Naive thymus-derived CD8-positive, alpha-beta T cell (primary cell): ENCODE measurements around the gene CTIF. TPM values are rescaled to one million over a fixed set of nuclear protein-coding genes. Genes with fewer than 3 reads are reported as not detected.

Source experiments
- ATAC-seq, 2 donors: fragments of 150-1000 bp; cut with Tn5 transposase in 1 of 2; sonication (Bioruptor Pico), chemical (Tn5 transposase) in 1 of 2; 1 replicate in 1 of 2; 2 replicates in 1 of 2; pipeline ENCODE4 v1.10.0; 2021; ENCODE audit warnings: mild to moderate bottlenecking in 2 of 2, moderate library complexity in 2 of 2
- POLR2A ChIA-PET: fragments of 350-600 bp; sonication (Branson Sonifier 250); formaldehyde crosslinking; loops from one replicate; lab custom pipeline; 2021; ENCODE audit warnings: antibody characterized with exemption; lab: Charles Lee
- DNase-seq, 10 donors: peaks; one replicate each; pipeline versions ENCODE4 v3.0.0 to v3.0.0-alpha.2; 2020 to 2022
- H3K27ac Mint-ChIP-seq, 10 donors: one replicate each; pipeline ENCODE4 v1.8.0; 2020 to 2022; ENCODE audit warnings: mild to moderate bottlenecking in 10 of 10, mixed read lengths in 10 of 10, moderate library complexity in 4 of 10, inconsistent platforms in 1 of 10
- H3K27me3 Mint-ChIP-seq, 5 donors: one replicate each; pipeline ENCODE4 v1.8.0; 2021 to 2022; ENCODE audit warnings: mixed read lengths in 5 of 5
- H3K36me3 Mint-ChIP-seq, 3 donors: one replicate each; pipeline ENCODE4 v1.8.0; 2020 to 2022; ENCODE audit warnings: mixed read lengths in 3 of 3, mild to moderate bottlenecking in 2 of 3, inconsistent platforms in 1 of 3
- H3K4me1 Mint-ChIP-seq, 4 donors: one replicate each; pipeline ENCODE4 v1.8.0; 2021 to 2022; ENCODE audit warnings: mixed read lengths in 4 of 4
- H3K4me3 Mint-ChIP-seq, 10 donors: one replicate each; pipeline ENCODE4 v1.8.0; 2020 to 2022; ENCODE audit warnings: mild to moderate bottlenecking in 10 of 10, mixed read lengths in 10 of 10, moderate library complexity in 6 of 10, inconsistent platforms in 1 of 10
- H3K9me3 Mint-ChIP-seq, 9 donors: one replicate each; pipeline ENCODE4 v1.8.0; 2020 to 2022; ENCODE audit warnings: mixed read lengths in 9 of 9, mild to moderate bottlenecking in 3 of 9, inconsistent platforms in 1 of 9, moderate library complexity in 1 of 9
- polyA plus RNA-seq, 3 donors: library from polyadenylated mRNA; unstranded; fragments of 300-500 nt; fragmentation: Illumina TruSeq; gene quantifications; one replicate each; pipeline ENCODE4 v1.2.3, GENCODE V29; 2021
- total RNA-seq, 8 experiments: library from RNA in 2 of 8; stranded (reverse) in 2 of 8; gene quantifications; one replicate each; pipeline ENCODE4 v1.2.3 and lab custom pipeline; 2021 to 2026

Gene CTIF
- total and polyA plus RNA-seq, 5 experiments from 2014 or later: 0.06 to 3.4 (median 2.0) TPM; not detected in 2

DNA sequence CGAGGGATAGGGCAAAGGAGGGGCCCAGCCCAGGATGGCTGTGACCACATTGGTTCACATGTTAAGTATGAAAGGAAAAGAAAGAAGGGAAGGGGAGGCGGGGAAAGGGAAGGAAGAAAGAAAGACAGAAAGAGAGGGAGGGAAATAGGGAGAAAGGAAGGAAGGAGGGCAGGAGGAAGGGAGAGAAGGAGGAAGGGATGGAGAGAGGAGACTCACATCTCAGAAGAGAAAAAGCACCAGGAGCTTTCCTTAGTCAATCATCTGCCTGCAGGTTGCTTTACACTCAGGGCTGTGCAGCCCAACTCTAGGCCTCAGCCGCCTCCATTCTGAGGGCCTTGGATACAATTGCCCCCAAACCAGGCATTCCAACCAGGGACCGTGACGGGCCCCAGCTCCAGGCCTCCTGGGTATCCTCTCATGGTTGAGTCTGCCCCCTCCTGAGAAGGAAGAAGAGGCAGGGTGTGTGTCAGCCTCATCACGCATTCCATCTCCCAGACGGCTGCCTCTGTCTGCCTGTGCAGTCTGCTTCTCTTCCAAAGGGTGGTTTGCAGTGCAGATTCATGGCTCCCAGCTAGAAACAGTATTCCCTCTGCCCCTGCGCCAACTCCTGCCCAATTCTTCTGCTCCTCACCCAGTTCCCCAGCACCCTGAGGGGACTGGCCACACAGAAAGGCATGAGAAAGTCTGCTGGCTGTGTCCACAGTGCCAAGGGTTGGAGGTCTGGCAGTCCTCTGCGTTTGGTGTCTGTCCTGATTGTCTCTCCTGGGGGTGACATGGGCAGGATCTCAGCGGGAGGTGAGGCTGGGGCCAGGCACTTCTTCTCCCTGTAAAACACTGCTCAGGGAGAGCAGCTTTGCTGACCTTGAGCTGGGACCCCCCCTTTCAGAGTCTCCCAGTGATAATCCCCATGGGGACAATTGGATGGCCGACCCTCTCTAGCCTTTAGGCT lies 248.6 kb downstream of the CTIF start:
- no peaks in the 10 kb centered on the region for H3K27me3 Mint-ChIP-seq
- H3K4me1 Mint-ChIP-seq: peaks cover 0 to 51% (median 7%) of the 10 kb centered on the region in 4 donors
- DNase-seq (peak in 1 of 10 donors; percentile 30), ATAC-seq (no peak)
- H3K4me3 Mint-ChIP-seq: no peak overlapping the region
- POLR2A ChIA-PET: interaction anchor here (1.2 kb wide), 1 partner anchor 164 kb away, joined by 5 read pairs; no protein-coding TSS in a partner anchor
- no peaks in the 10 kb centered on the region for H3K36me3 Mint-ChIP-seq
- H3K27ac Mint-ChIP-seq: peak overlapping the region in 2 of 10 donors; percentile 43 to 73
- H3K9me3 Mint-ChIP-seq: no peaks in the 10 kb centered on the region

DNA sequence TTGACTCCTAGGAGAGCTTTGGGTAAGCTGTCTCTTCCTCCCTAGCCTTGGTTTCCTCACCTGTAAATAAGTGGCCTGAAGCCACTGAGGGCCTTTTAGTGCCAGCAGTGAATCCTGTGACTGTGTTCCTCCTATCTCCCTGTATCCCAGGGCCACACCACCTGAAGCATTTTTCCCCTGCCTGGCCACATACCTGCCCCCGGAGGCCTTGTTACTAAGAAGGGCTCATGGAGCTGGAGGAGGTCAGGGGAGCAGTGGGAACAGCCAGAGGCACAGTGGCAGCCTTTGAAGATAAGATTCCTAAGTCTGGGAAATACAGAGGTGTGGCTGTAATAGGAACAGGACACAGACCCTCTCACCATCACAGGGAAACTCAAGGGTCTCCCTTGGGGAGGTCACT lies 249.5 kb downstream of the CTIF start:
- no peaks in the 10 kb centered on the region for H3K27me3 Mint-ChIP-seq
- peaks cover 0 to 46% (median 7%) of the 10 kb centered on the region in 4 donors for H3K4me1 Mint-ChIP-seq
- no peak overlapping the region for H3K4me3 Mint-ChIP-seq
- DNase-seq (peak in 1 of 10 donors; percentile 24), ATAC-seq (no peak)
- H3K36me3 Mint-ChIP-seq: no peaks in the 10 kb centered on the region
- no peaks in the 10 kb centered on the region for H3K9me3 Mint-ChIP-seq
- POLR2A ChIA-PET: no interaction called here
- H3K27ac Mint-ChIP-seq: peak overlapping the region in 1 of 10 donors; percentile 69

DNA sequence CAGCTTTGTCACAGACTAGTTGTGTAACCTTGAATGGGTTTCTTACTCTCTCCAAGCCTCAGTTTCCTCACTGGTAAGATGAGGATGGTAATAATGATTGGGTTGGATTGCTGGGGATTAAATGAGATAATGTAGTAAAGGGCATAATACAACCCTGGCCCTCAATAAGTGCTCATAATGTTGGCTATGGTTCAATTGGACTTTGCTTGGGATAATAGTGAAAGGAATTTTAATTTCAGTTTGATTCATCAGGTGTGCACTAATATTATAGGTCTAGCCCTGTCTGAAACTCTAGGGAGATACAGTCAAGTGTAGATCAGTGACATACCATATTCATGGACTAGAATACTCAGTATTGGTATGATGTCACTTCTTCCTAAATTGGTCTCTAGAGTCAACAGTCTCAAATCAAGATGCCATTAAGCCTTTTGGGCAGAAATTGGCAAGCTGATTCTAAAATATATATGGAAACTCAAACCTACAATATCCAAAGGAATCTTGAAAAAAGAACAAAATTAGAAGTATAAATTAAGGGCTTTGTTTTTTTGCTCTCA lies 250.5 kb downstream of the CTIF start:
- no peak for DNase-seq
- H3K27me3 Mint-ChIP-seq: no peaks in the 10 kb centered on the region
- no peaks in the 10 kb centered on the region for H3K9me3 Mint-ChIP-seq
- ATAC-seq: no peak
- no peak overlapping the region for H3K4me3 Mint-ChIP-seq
- H3K4me1 Mint-ChIP-seq: peaks cover 0 to 37% (median 8%) of the 10 kb centered on the region in 4 donors
- no peak overlapping the region for H3K27ac Mint-ChIP-seq
- no peaks in the 10 kb centered on the region for H3K36me3 Mint-ChIP-seq
- POLR2A ChIA-PET: no interaction called here

DNA sequence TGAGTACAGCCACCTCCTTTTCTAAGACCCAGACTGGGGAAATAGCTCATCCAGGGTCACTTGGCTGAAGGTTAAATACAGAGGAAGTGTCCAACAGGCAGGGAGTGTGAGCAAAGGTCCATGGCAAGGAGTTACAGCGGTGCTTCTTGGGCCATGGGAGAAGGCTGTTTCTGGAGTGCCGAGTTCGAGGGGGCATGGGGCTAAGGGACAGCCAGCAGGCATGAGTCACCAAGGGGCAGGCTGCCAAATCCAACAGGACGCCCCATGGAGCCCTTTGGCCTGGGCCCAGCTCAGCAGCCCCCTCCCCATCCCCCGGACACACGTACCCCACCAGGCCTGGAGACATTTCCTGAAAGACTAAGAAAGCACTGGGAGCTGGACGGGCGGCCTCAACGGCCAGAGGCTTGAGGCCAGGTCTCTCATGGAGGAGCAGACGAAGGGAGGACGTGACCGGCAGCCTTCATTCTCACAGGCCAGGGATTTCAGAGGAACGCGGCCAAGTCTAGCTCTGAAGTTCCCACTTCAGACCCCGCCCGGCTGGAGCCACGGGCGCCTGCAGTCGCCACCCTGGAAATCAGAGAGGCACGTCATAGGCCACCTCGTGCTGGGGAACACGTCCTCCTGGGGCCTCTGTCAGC lies 251.5 kb downstream of the CTIF start:
- Mint-ChIP-seq H3K4me1 (peaks cover 0 to 27% (median 7%) of the 10 kb centered on the region in 4 donors), H3K36me3 (no peaks in the 10 kb centered on the region), H3K27ac (no peak overlapping the region), H3K9me3 (no peaks in the 10 kb centered on the region), H3K27me3 (no peaks in the 10 kb centered on the region), H3K4me3 (no peak overlapping the region)
- DNase-seq (peak in 1 of 10 donors; percentile 49), ATAC-seq (no peak)
- POLR2A ChIA-PET: no interaction called here

DNA sequence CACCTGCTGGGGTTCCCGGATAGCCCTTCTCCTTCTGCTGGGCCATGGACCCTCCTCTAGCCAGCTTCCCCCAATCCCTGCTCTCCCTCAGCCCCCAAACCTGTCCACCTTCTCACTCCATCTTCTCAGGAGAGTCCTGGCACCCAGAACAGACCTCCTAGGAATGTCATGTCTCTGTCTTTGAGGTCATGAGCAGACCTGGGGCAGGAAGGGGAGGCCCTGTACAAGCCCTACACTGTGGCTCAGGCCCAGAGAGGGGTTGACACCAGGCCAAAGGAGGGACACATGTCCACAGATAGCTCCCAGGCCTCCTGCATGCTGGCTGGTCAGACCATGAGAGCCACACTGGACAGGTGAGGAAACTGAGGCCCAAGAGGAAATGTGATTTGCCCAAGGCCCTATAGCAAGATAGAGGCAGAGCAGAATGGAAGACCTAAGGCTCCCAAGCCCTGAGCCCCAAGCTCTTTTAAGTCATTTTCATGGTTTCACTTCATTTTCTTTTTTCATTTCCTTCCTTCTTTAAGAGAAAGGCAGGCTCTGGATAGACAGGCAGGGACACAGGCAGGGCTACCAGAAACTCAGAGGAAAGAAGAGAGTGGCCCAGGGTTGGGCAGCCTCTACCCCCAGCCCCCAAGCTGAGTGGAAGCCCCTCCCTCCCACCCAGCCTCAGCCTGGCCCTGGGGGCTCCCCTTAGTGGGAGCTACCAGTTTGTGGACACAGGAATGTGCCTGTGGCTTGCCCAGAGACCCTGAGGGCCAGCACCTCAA lies 252.2 kb downstream of the CTIF start:
- H3K27me3 Mint-ChIP-seq: no peaks in the 10 kb centered on the region
- H3K27ac Mint-ChIP-seq: peak overlapping the region in 4 of 10 donors; percentile 11 to 47 (median 32)
- POLR2A ChIA-PET: no interaction called here
- peaks cover 0 to 21% (median 6%) of the 10 kb centered on the region in 4 donors for H3K4me1 Mint-ChIP-seq
- ATAC-seq (no peak), DNase-seq (peak in 1 of 10 donors; percentile 4)
- no peaks in the 10 kb centered on the region for H3K9me3 Mint-ChIP-seq
- H3K4me3 Mint-ChIP-seq: no peak overlapping the region
- no peaks in the 10 kb centered on the region for H3K36me3 Mint-ChIP-seq

DNA sequence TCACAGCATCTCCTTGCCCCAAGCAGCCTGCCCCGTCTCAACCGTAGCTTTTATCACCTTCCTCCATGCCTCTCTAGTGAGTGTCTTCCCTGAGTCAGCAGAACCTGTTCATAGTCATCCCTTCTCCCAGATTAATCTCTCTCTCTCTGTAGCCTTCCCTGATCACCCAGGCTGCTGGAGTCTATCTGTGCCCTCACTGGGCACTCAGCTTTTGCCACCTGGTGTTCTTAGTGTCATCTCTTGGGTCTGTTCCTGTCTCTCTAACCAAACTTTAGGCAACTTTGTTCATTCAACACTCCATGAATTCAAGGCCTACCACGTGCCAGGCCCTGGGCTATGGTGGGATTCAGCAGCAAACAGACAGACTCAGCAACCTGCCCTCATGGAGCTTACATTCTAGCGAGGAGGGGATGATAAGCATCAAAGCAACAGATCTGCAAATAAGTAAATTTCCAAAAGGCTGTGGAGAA lies 252.8 kb downstream of the CTIF start:
- H3K36me3 Mint-ChIP-seq: no peaks in the 10 kb centered on the region
- H3K27me3 Mint-ChIP-seq: no peaks in the 10 kb centered on the region
- DNase-seq (peak in 1 of 10 donors; percentile 54), ATAC-seq (no peak)
- no peaks in the 10 kb centered on the region for H3K9me3 Mint-ChIP-seq
- H3K4me3 Mint-ChIP-seq: no peak overlapping the region
- POLR2A ChIA-PET: interaction anchor here (0.7 kb wide), 1 partner anchor 81 kb away, joined by 7 read pairs; no protein-coding TSS in a partner anchor
- peaks cover 0 to 16% (median 6%) of the 10 kb centered on the region in 4 donors for H3K4me1 Mint-ChIP-seq
- H3K27ac Mint-ChIP-seq: peak overlapping the region in 2 of 10 donors; percentile 11 to 71

DNA sequence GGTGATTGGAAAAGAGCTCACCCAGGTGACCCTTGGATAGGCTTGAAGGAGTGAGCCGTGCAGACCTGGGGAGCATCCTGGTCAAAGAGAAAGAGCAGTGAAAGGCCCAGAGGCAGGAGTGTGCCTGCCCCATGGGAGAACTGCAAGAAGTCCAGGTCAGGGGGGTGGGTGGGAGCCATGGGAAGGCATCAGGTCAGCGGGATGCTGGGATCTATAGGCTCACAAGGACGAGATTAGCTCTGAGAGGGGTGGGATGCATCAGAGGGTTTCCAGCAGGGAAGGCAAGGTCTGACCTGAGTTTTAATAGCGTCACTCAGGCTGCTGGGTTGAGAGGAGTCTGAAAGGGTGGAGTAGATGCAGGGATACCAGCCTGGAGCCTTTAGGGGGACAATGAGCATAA lies 253.3 kb downstream of the CTIF start:
- Mint-ChIP-seq H3K27me3 (no peaks in the 10 kb centered on the region), H3K4me1 (peaks cover 0 to 16% (median 5%) of the 10 kb centered on the region in 4 donors), H3K36me3 (no peaks in the 10 kb centered on the region), H3K9me3 (no peaks in the 10 kb centered on the region), H3K4me3 (no peak overlapping the region), H3K27ac (peak overlapping the region in 1 of 10 donors; percentile 77)
- DNase-seq: peak in 1 of 10 donors; percentile 18
- POLR2A ChIA-PET: interaction anchor here (0.7 kb wide), 1 partner anchor 81 kb away, joined by 7 read pairs; no protein-coding TSS in a partner anchor
- no peak for ATAC-seq

DNA sequence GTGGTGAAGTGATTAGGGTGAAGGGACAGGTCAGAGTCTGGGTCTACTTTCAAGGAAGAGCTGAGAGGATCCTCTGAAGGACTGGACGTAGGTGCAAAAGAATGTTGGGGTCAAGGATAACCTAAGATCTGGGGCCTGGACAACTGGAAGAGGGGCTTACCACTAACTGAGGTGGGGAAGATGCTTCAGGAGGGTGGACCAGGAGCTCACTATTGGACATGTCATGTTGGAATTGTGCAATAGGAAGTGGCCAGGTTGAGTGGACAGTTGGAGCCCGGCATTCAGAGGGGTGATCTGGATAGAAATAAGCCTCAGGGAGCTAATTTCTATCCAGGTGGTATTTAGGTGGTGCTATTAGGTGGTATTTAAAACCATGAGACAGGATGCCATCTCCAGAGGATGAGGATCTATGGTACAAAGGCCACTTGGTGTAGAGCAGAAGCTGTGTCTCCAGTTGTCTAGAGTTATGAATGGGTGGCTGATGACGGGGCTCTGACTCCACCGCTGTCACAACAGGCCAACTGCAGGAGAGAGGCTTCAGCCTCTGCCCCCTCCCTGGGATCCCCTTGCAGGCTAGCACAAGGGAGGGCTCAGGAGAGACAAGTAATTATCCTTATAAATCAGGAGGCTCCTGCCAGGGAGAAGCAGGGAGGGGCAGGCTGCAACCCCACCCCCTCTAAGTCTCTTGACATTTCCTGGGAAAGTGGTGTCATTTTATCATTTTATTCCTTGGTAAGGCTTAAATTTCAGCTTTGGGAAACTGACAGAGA lies 254.0 kb downstream of the CTIF start:
- H3K27me3 Mint-ChIP-seq: no peaks in the 10 kb centered on the region
- peak in 1 of 10 donors; percentile 11 for DNase-seq
- no peak for ATAC-seq
- H3K4me3 Mint-ChIP-seq: no peak overlapping the region
- no peaks in the 10 kb centered on the region for H3K36me3 Mint-ChIP-seq
- no peaks in the 10 kb centered on the region for H3K9me3 Mint-ChIP-seq
- peak overlapping the region in 1 of 10 donors; percentile 77 for H3K27ac Mint-ChIP-seq
- POLR2A ChIA-PET: no interaction called here
- peaks cover 0 to 20% (median 5%) of the 10 kb centered on the region in 4 donors for H3K4me1 Mint-ChIP-seq

DNA sequence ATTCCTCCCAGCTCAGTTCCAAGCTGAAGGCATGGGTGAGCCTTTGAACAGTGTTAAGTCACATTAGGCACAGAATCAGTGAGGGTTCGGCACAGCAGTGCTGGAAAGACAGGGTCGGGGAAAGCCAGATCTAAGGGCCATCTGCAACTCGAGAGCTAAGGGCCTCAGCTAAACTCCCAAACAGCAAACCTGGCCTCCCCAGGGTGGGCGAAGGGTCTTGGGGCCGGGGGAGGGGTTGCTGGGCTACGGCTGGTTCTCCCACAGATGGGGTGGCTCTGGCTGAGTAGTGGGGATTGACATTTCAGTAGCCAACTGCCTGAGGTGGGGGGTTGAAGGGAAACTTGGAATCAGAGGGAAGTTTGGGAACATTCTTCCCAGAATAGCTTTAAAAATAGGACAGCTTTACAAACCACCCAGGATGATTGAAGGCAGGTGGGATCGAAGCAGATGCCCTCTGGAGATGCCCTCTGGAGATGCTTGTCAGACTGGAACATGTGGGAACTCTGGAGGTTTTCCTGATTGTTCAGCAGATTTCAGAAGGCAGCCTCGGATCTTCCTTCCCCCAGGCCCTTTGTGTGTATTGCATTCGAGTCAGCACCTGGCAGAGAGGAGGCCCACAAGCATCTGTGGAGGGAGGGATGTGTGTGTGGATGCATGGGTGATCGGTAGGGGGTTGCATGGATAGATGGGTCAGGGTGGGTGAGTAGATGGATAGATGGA lies 255.6 kb downstream of the CTIF start:
- peaks cover 0 to 25% (median 5%) of the 10 kb centered on the region in 4 donors for H3K4me1 Mint-ChIP-seq
- POLR2A ChIA-PET: interaction anchor here (0.6 to 1.3 kb wide), 2 partner anchors 19 to 219 kb away, joined by 3 read pairs; no protein-coding TSS in a partner anchor
- no peak for ATAC-seq
- H3K27me3 Mint-ChIP-seq: no peaks in the 10 kb centered on the region
- no peak overlapping the region for H3K4me3 Mint-ChIP-seq
- H3K36me3 Mint-ChIP-seq: no peaks in the 10 kb centered on the region
- peak in 1 of 10 donors; percentile 37 for DNase-seq
- no peaks in the 10 kb centered on the region for H3K9me3 Mint-ChIP-seq
- H3K27ac Mint-ChIP-seq: no peak overlapping the region

DNA sequence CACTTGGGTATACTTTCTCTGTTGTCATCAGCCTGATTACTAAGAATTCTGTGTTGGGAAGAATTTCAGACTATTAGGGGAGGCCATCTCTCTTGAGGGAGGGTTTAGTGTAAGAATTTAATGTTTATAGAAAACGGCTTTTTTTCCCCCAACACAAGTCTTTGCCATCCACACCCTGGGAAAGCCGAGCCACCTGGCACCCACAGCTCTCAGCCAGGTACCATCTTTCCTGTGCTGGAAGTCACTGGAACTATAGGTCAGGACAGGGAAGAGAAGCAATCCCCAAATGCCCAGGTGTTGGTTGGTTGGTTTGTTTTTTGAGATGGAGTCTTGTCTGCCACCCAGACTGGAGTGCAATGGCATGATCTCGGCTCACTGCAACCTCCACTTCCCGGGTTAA lies 256.9 kb downstream of the CTIF start:
- H3K27me3 Mint-ChIP-seq: no peaks in the 10 kb centered on the region
- POLR2A ChIA-PET: interaction anchor here (1.3 kb wide), 1 partner anchor 17 kb away, joined by 3 read pairs; no protein-coding TSS in a partner anchor
- no peak overlapping the region for H3K27ac Mint-ChIP-seq
- DNase-seq: no peak
- no peak for ATAC-seq
- no peaks in the 10 kb centered on the region for H3K9me3 Mint-ChIP-seq
- no peaks in the 10 kb centered on the region for H3K36me3 Mint-ChIP-seq
- H3K4me1 Mint-ChIP-seq: peaks cover 0 to 20% (median 5%) of the 10 kb centered on the region in 4 donors
- no peak overlapping the region for H3K4me3 Mint-ChIP-seq
